ENCODE results near the gene GNRH2. TPM values are rescaled to one million over a fixed set of nuclear protein-coding genes. Genes with fewer than 3 reads are reported as not detected.

Gene GNRH2
- total RNA-seq, 1 experiment from 2014 or later = 0.50 TPM

GRCh38 chr20:3093861-3094361, 50.5 kb downstream of the GNRH2 start:
- H3K27ac Mint-ChIP-seq (ENCODE audit: unreplicated experiment) = no peak overlapping the region
- DNase-seq = no peak
- no TSS peak for BruUV-seq (replicated peaks)
- intact Hi-C loops (cut with micrococcal nuclease; ENCODE audit: unreplicated experiment) = no loop called here
- H3K9me3 Mint-ChIP-seq (ENCODE audit: low read depth, unreplicated experiment) = no peaks in the 10 kb centered on the region
- peaks cover 19% of the 10 kb centered on the region for H3K27me3 Mint-ChIP-seq (ENCODE audit: unreplicated experiment)
- TF ChIP-seq CTCF (IDR thresholded peaks at IDR 0.05; ENCODE audit: unreplicated experiment) = no peak
- no peaks in the 10 kb centered on the region for H3K4me1 Mint-ChIP-seq (ENCODE audit: low read depth, unreplicated experiment)
- CTCF ChIA-PET = no interaction called here
- H3K36me3 Mint-ChIP-seq (ENCODE audit: insufficient read depth, unreplicated experiment) = no peaks in the 10 kb centered on the region
- no peak overlapping the region for H3K4me3 Mint-ChIP-seq (ENCODE audit: low read depth, unreplicated experiment)

GRCh38 chr20:3094848-3095629, 51.6 kb downstream of the GNRH2 start:
- peaks cover 8% of the 10 kb centered on the region for H3K27me3 Mint-ChIP-seq (ENCODE audit: unreplicated experiment)
- CTCF ChIA-PET = interaction anchor here (0.6 kb wide), 1 partner anchor 93 kb away, joined by 6 read pairs; no protein-coding TSS in a partner anchor
- H3K9me3 Mint-ChIP-seq (ENCODE audit: low read depth, unreplicated experiment) = no peaks in the 10 kb centered on the region
- intact Hi-C loops (cut with micrococcal nuclease; ENCODE audit: unreplicated experiment) = no loop called here
- H3K36me3 Mint-ChIP-seq (ENCODE audit: insufficient read depth, unreplicated experiment) = no peaks in the 10 kb centered on the region
- DNase-seq = no peak
- H3K4me3 Mint-ChIP-seq (ENCODE audit: low read depth, unreplicated experiment) = no peak overlapping the region
- no peaks in the 10 kb centered on the region for H3K4me1 Mint-ChIP-seq (ENCODE audit: low read depth, unreplicated experiment)
- TF ChIP-seq CTCF (IDR thresholded peaks at IDR 0.05; ENCODE audit: unreplicated experiment) = no peak
- BruUV-seq (replicated peaks) = no TSS peak
- no peak overlapping the region for H3K27ac Mint-ChIP-seq (ENCODE audit: unreplicated experiment)

Other genes with a start within 250 kb of the GNRH2 start
- gene CPXM1, start 243.0 kb upstream of the GNRH2 start, total RNA-seq (2022) = 0.14 and 0.29 TPM in 2 replicates
- not detected in 2 replicates for gene C20orf141, start 228.6 kb upstream of the GNRH2 start, total RNA-seq (2022)
- gene TMEM239, start 227.3 kb upstream of the GNRH2 start, total RNA-seq (2022) = not detected in 2 replicates
- gene PCED1A, start 203.0 kb upstream of the GNRH2 start, total RNA-seq (2022) = 26.9 and 27.1 TPM in 2 replicates
- 22.2 and 25.9 TPM in 2 replicates for gene VPS16, start 202.9 kb upstream of the GNRH2 start, total RNA-seq (2022)
- gene PTPRA, start 170.1 kb upstream of the GNRH2 start, total RNA-seq (2022) = 30.2 and 33.2 TPM in 2 replicates
- 30.7 and 35.6 TPM in 2 replicates for gene MRPS26, start 2.4 kb downstream of the GNRH2 start, total RNA-seq (2022)
- not detected in 2 replicates for gene OXT, start 28.0 kb downstream of the GNRH2 start, total RNA-seq (2022)
- not detected in 2 replicates for gene AVP, start 41.1 kb downstream of the GNRH2 start, total RNA-seq (2022)
- 13.3 and 13.9 TPM in 2 replicates for gene FASTKD5, start 116.2 kb downstream of the GNRH2 start, total RNA-seq (2022)
- gene UBOX5, start 116.2 kb downstream of the GNRH2 start, total RNA-seq (2022) = 3.3 and 4.3 TPM in 2 replicates
- gene LZTS3, start 129.9 kb downstream of the GNRH2 start, total RNA-seq (2022) = 10.4 and 11.4 TPM in 2 replicates
- gene DDRGK1, start 161.1 kb downstream of the GNRH2 start, total RNA-seq (2022) = 30.9 and 36.3 TPM in 2 replicates
- 42.5 and 53.4 TPM in 2 replicates for gene ITPA, start 165.9 kb downstream of the GNRH2 start, total RNA-seq (2022)
- gene SLC4A11, start 195.6 kb downstream of the GNRH2 start, total RNA-seq (2022) = 9.4 and 11.0 TPM in 2 replicates